ENCODE measurements around the gene PRND. TPM values are rescaled to one million over a fixed set of nuclear protein-coding genes. Genes with fewer than 3 reads are reported as not detected.

PRND gene
- total RNA-seq, 1 donor: not detected

- Histone ChIP-seq H3K4me1 (ENCODE audit: insufficient read depth, low read length) (no peaks in the 10 kb centered on the region), H3K79me2 (ENCODE audit: insufficient read depth, low read length) (no peaks in the 10 kb centered on the region), H2AFZ (ENCODE audit: low read length) (no peak overlapping the region), H3K9me3 (ENCODE audit: low read depth, low read length) (peaks cover 3% of the 10 kb centered on the region), H3K4me3 (ENCODE audit: insufficient read depth, low read length) (no peak overlapping the region), H3K27me3 (ENCODE audit: insufficient read depth, low read length) (peaks cover 23% of the 10 kb centered on the region), H3K36me3 (ENCODE audit: insufficient read depth, low read length) (no peaks in the 10 kb centered on the region), H4K20me1 (ENCODE audit: insufficient read depth, low read length) (no peaks in the 10 kb centered on the region), H3K27ac (ENCODE audit: low read depth, low read length) (no peak overlapping the region), H3K4me2 (ENCODE audit: insufficient read depth, low read length) (no peak overlapping the region)
- no peak for DNase-seq (ENCODE audit: insufficient read length, low spot score, missing footprints)
- TF ChIP-seq CTCF (IDR thresholded peaks at IDR 0.05; ENCODE audit: extremely low read depth, low read depth, low read length): no peak
These were observed 6.9 kb upstream of the PRND start for GRCh38 chr20:4714818-4715217.

GRCh38 chr20:4717816-4718570 lies 3.7 kb upstream of the PRND start:
- Histone ChIP-seq H3K4me1 (ENCODE audit: insufficient read depth, low read length) (no peaks in the 10 kb centered on the region), H4K20me1 (ENCODE audit: insufficient read depth, low read length) (no peaks in the 10 kb centered on the region), H3K9me3 (ENCODE audit: low read depth, low read length) (peaks cover 3% of the 10 kb centered on the region), H3K27me3 (ENCODE audit: insufficient read depth, low read length) (peaks cover 20% of the 10 kb centered on the region), H3K4me2 (ENCODE audit: insufficient read depth, low read length) (no peak overlapping the region), H2AFZ (ENCODE audit: low read length) (no peak overlapping the region), H3K27ac (ENCODE audit: low read depth, low read length) (no peak overlapping the region), H3K79me2 (ENCODE audit: insufficient read depth, low read length) (no peaks in the 10 kb centered on the region), H3K4me3 (ENCODE audit: insufficient read depth, low read length) (no peak overlapping the region), H3K36me3 (ENCODE audit: insufficient read depth, low read length) (no peaks in the 10 kb centered on the region)
- TF ChIP-seq CTCF (IDR thresholded peaks at IDR 0.05; ENCODE audit: extremely low read depth, low read depth, low read length): no peak
- no peak for DNase-seq (ENCODE audit: insufficient read length, low spot score, missing footprints)

- no peak overlapping the region for H3K4me2 ChIP-seq (ENCODE audit: insufficient read depth, low read length)
- no peak overlapping the region for H3K4me3 ChIP-seq (ENCODE audit: insufficient read depth, low read length)
- peaks cover 27% of the 10 kb centered on the region for H3K27me3 ChIP-seq (ENCODE audit: insufficient read depth, low read length)
- H3K79me2 ChIP-seq (ENCODE audit: insufficient read depth, low read length): no peaks in the 10 kb centered on the region
- H3K27ac ChIP-seq (ENCODE audit: low read depth, low read length): no peak overlapping the region
- TF ChIP-seq CTCF (IDR thresholded peaks at IDR 0.05; ENCODE audit: extremely low read depth, low read depth, low read length): no peak
- DNase-seq (ENCODE audit: insufficient read length, low spot score, missing footprints): no peak
- no peaks in the 10 kb centered on the region for H3K4me1 ChIP-seq (ENCODE audit: insufficient read depth, low read length)
- H4K20me1 ChIP-seq (ENCODE audit: insufficient read depth, low read length): no peaks in the 10 kb centered on the region
- H3K36me3 ChIP-seq (ENCODE audit: insufficient read depth, low read length): no peaks in the 10 kb centered on the region
- H3K9me3 ChIP-seq (ENCODE audit: low read depth, low read length): peaks cover 3% of the 10 kb centered on the region
- H2AFZ ChIP-seq (ENCODE audit: low read length): no peak overlapping the region
These were observed 2.5 kb upstream of the PRND start for GRCh38 chr20:4719190-4719589.

GRCh38 chr20:4720041-4720976 lies 1.4 kb upstream of the PRND start:
- DNase-seq (ENCODE audit: insufficient read length, low spot score, missing footprints): peak; percentile 90

More at GRCh38 chr20:4720041-4720976, 1.4 kb upstream of the PRND start:
- no peak overlapping the region for H3K27ac ChIP-seq (ENCODE audit: low read depth, low read length)
- peaks cover 23% of the 10 kb centered on the region for H3K27me3 ChIP-seq (ENCODE audit: insufficient read depth, low read length)
- TF ChIP-seq CTCF (IDR thresholded peaks at IDR 0.05; ENCODE audit: extremely low read depth, low read depth, low read length): peak; percentile 80
- H3K79me2 ChIP-seq (ENCODE audit: insufficient read depth, low read length): no peaks in the 10 kb centered on the region
- H3K4me1 ChIP-seq (ENCODE audit: insufficient read depth, low read length): no peaks in the 10 kb centered on the region
- H2AFZ ChIP-seq (ENCODE audit: low read length): peak overlapping the region; percentile 64
- no peaks in the 10 kb centered on the region for H4K20me1 ChIP-seq (ENCODE audit: insufficient read depth, low read length)
- H3K36me3 ChIP-seq (ENCODE audit: insufficient read depth, low read length): no peaks in the 10 kb centered on the region
- peaks cover 3% of the 10 kb centered on the region for H3K9me3 ChIP-seq (ENCODE audit: low read depth, low read length)
- peak overlapping the region; percentile 56 for H3K4me2 ChIP-seq (ENCODE audit: insufficient read depth, low read length)
- no peak overlapping the region for H3K4me3 ChIP-seq (ENCODE audit: insufficient read depth, low read length)

All from osteoblast (primary cell).